SK-N-SH treated with all-trans-retinoic acid at 6 μM for 48 hours (cell line): Measurements from ENCODE around the gene JMJD4.

Source experiments
- ATAC-seq: fragments of 200-7000 bp; cut with Tn5 transposase; 3 replicates; pipeline ENCODE4 v1.9.1; 2020; ENCODE audit warnings: mild to moderate bottlenecking, moderate library complexity
- ARNTL ChIP-seq: fragments of 450-650 bp; formaldehyde crosslinking; IDR thresholded peaks from 2 replicates; pipeline ENCODE4 v1.5.0; 2020; ENCODE audit warnings: low read depth, mild to moderate bottlenecking, moderate library complexity, borderline replicate concordance
- CSDC2 ChIP-seq: fragments of 250-450 bp; sonication (Bioruptor Pico); IDR thresholded peaks from 2 replicates; pipeline ENCODE4 v1.5.0; 2020; ENCODE audit warnings: mild to moderate bottlenecking, moderate library complexity
- GLIS3 ChIP-seq: fragments of 250-450 bp; sonication (Bioruptor Pico); IDR thresholded peaks from 2 replicates; pipeline ENCODE4 v1.5.0; 2020; ENCODE audit warnings: mild to moderate bottlenecking, moderate library complexity
- ISL1 ChIP-seq: fragments of 250-450 bp; sonication (Bioruptor Pico); IDR thresholded peaks from 2 replicates; pipeline ENCODE4 v2.1.2; 2022; ENCODE audit warnings: mild to moderate bottlenecking, moderate library complexity
- OSR1 ChIP-seq: fragments of 250-450 bp; sonication (Bioruptor Pico); IDR thresholded peaks from 2 replicates; pipeline ENCODE4 v1.8.0; 2022; ENCODE audit warnings: moderate library complexity, mild to moderate bottlenecking, inconsistent platforms
- PATZ1 ChIP-seq: fragments of 250-450 bp; sonication (Bioruptor Pico); IDR thresholded peaks from 2 replicates; pipeline ENCODE4 v1.8.0; 2020; ENCODE audit warnings: mild to moderate bottlenecking, moderate library complexity, borderline replicate concordance
- POU6F1 ChIP-seq: fragments of 250-450 bp; sonication (Bioruptor Pico); IDR thresholded peaks from 2 replicates; pipeline ENCODE4 v1.8.0; 2021; ENCODE audit warnings: low read depth, mild to moderate bottlenecking, moderate library complexity, borderline replicate concordance
- PPARA ChIP-seq: fragments of 250-450 bp; sonication (Bioruptor Pico); IDR thresholded peaks from 2 replicates; pipeline ENCODE4 v1.5.0; 2020; ENCODE audit warnings: mild to moderate bottlenecking, borderline replicate concordance
- RARB ChIP-seq: fragments of 250-450 bp; sonication (Bioruptor Pico); IDR thresholded peaks from 2 replicates; pipeline ENCODE4 v1.8.0; 2021; ENCODE audit warnings: mild to moderate bottlenecking, moderate library complexity
- SNAI2 ChIP-seq: fragments of 250-450 bp; sonication (Bioruptor Pico); IDR thresholded peaks from 2 replicates; pipeline ENCODE4 v1.5.0; 2020; ENCODE audit warnings: mild to moderate bottlenecking, moderate library complexity
- TCF4 ChIP-seq: fragments of 250-450 bp; sonication (Bioruptor Pico); IDR thresholded peaks from 2 replicates; pipeline ENCODE4 v1.8.0; 2021; ENCODE audit warnings: mild to moderate bottlenecking, moderate library complexity, borderline replicate concordance
- TSHZ2 ChIP-seq: fragments of 250-450 bp; sonication (Bioruptor Pico); IDR thresholded peaks from 2 replicates; pipeline ENCODE4 v1.5.0; 2020; ENCODE audit warnings: mild to moderate bottlenecking, moderate library complexity
- ZC3H10 ChIP-seq: fragments of 250-450 bp; sonication (Bioruptor Pico); IDR thresholded peaks from 2 replicates; pipeline ENCODE4 v1.5.1; 2021; ENCODE audit warnings: mild to moderate bottlenecking, moderate library complexity
- ZFP3 ChIP-seq: fragments of 250-450 bp; sonication (Bioruptor Pico); IDR thresholded peaks from 2 replicates; pipeline ENCODE4 v1.5.0; 2020; ENCODE audit warnings: mild to moderate bottlenecking, moderate library complexity
- ZFP30 ChIP-seq: fragments of 450-650 bp; formaldehyde crosslinking; IDR thresholded peaks from 2 replicates; pipeline ENCODE4 v1.5.0; 2022; ENCODE audit warnings: mild to moderate bottlenecking, moderate library complexity
- ZNF565 ChIP-seq: fragments of 450-650 bp; formaldehyde crosslinking; conservative IDR thresholded peaks from 2 replicates; pipeline ENCODE4 v1.5.0; 2020; ENCODE audit warnings: low read depth, mild to moderate bottlenecking, moderate library complexity
- ZNF70 ChIP-seq: fragments of 450-650 bp; formaldehyde crosslinking; IDR thresholded peaks from 2 replicates; pipeline ENCODE4 v1.5.0; 2020; ENCODE audit warnings: mild to moderate bottlenecking, moderate library complexity
- ZNF8 ChIP-seq: fragments of 450-650 bp; formaldehyde crosslinking; IDR thresholded peaks from 2 replicates; pipeline ENCODE4 v1.5.0; 2020; ENCODE audit warnings: mild to moderate bottlenecking, moderate library complexity

Gene JMJD4

GRCh38 chr1:227765261-227766014 lies 30.3 kb upstream of the JMJD4 start:
- no peak for TF ChIP-seq ZNF70 (CRISPR knock-in tag)
- TF ChIP-seq ARNTL (CRISPR knock-in tag) = no peak
- no peak for TF ChIP-seq TSHZ2
- ATAC-seq = no peak

GRCh38 chr1:227764019-227764391 lies 28.9 kb upstream of the JMJD4 start:
- no peak for ATAC-seq
- TF ChIP-seq ZFP3 = no peak
- TF ChIP-seq ZNF70 (CRISPR knock-in tag) = no peak
- TF ChIP-seq GLIS3 = no peak
- no peak for TF ChIP-seq PPARA
- no peak for TF ChIP-seq ARNTL (CRISPR knock-in tag)
- TF ChIP-seq PATZ1 (CRISPR knock-in tag) = no peak
- no peak for TF ChIP-seq RARB (CRISPR knock-in tag)
- TF ChIP-seq ZNF8 (CRISPR knock-in tag) = no peak
- no peak for TF ChIP-seq CSDC2 (CRISPR knock-in tag)
- no peak for TF ChIP-seq ZFP30
- TF ChIP-seq ZNF565 (CRISPR knock-in tag) = no peak
- TF ChIP-seq SNAI2 (CRISPR knock-in tag) = no peak
- no peak for TF ChIP-seq OSR1 (CRISPR knock-in tag)
- no peak for TF ChIP-seq ISL1 (CRISPR knock-in tag)

DNA sequence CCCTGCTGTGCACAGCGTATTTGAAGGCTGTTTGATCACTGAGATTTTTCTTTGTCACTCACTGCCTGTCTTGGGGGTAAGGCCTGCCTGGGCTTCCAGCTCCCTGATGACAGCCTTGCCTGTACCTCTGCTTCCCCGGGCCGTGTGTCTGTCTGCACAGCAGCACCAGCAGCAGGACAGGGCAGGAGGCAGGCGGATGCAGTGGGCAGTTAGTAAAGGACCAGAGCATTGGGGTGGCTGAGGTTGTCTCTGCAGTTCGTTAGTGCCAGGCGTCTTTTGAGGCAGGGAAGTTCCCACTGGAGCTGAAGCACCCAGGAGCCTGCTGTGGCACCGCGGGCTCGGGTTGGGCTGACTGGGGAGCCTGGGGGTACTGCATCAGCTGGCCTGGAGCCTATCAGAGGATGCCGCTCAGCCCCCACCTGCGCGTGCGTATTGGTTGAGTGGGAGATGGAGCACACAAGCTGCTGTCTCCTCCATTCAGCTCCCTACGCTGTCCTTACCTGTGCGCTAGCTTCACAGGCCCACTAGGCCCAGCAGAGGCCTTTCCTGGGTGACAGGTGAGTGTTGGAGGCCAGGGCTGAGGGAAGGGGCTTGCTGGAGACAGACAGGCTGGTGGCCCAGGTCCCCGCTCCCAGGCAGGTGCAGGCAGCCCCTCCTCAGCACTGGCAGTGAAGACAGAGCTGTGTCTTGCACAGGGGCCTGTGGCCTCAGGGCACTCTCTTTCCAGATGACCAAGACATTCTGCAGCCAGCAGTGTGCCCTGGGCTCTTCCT lies 28.3 kb upstream of the JMJD4 start:
- TF ChIP-seq ZNF70 (CRISPR knock-in tag) = no peak
- no peak for TF ChIP-seq ZNF8 (CRISPR knock-in tag)
- TF ChIP-seq PATZ1 (CRISPR knock-in tag) = no peak
- no peak for TF ChIP-seq TCF4 (CRISPR knock-in tag)
- TF ChIP-seq ZC3H10 = no peak
- TF ChIP-seq ZFP3 = no peak
- TF ChIP-seq CSDC2 (CRISPR knock-in tag) = no peak
- no peak for TF ChIP-seq POU6F1 (CRISPR knock-in tag)
- TF ChIP-seq GLIS3 = no peak
- TF ChIP-seq TSHZ2 = no peak
- TF ChIP-seq RARB (CRISPR knock-in tag) = no peak
- ATAC-seq = no peak
